GM18870 (cell line): ENCODE data around the gene SRRM1.
A peak's percentile ranks its signal among the peaks of the same experiment; 100 is the strongest.

Source experiments
- ATAC-seq: cut with Tn5 transposase; IDR thresholded peaks from one replicate; pipeline ENCODE4 v1.9.1; 2021; ENCODE audit warnings: moderate library complexity; ENCODE audit not compliant: unreplicated experiment

Gene SRRM1, protein sequence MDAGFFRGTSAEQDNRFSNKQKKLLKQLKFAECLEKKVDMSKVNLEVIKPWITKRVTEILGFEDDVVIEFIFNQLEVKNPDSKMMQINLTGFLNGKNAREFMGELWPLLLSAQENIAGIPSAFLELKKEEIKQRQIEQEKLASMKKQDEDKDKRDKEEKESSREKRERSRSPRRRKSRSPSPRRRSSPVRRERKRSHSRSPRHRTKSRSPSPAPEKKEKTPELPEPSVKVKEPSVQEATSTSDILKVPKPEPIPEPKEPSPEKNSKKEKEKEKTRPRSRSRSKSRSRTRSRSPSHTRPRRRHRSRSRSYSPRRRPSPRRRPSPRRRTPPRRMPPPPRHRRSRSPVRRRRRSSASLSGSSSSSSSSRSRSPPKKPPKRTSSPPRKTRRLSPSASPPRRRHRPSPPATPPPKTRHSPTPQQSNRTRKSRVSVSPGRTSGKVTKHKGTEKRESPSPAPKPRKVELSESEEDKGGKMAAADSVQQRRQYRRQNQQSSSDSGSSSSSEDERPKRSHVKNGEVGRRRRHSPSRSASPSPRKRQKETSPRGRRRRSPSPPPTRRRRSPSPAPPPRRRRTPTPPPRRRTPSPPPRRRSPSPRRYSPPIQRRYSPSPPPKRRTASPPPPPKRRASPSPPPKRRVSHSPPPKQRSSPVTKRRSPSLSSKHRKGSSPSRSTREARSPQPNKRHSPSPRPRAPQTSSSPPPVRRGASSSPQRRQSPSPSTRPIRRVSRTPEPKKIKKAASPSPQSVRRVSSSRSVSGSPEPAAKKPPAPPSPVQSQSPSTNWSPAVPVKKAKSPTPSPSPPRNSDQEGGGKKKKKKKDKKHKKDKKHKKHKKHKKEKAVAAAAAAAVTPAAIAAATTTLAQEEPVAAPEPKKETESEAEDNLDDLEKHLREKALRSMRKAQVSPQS

GRCh38 chr1:24642481-24643362 lies at the start of gene SRRM1:
Gene SRRM1 (plus strand): TSS chr1:24643302. CDS start chr1:24643327, 25 bp downstream.
- ATAC-seq = peak; percentile 78

- no peak for ATAC-seq
Measured at GRCh38 chr1:24594328-24594598, 48.8 kb upstream of the SRRM1 start.

GRCh38 chr1:24596401-24596880 lies 46.7 kb upstream of the SRRM1 start:
- ATAC-seq = no peak

- no peak for ATAC-seq
Measured at GRCh38 chr1:24599265-24599664, 43.8 kb upstream of the SRRM1 start.

GRCh38 chr1:24600551-24600950 lies 42.6 kb upstream of the SRRM1 start:
- no peak for ATAC-seq

DNA sequence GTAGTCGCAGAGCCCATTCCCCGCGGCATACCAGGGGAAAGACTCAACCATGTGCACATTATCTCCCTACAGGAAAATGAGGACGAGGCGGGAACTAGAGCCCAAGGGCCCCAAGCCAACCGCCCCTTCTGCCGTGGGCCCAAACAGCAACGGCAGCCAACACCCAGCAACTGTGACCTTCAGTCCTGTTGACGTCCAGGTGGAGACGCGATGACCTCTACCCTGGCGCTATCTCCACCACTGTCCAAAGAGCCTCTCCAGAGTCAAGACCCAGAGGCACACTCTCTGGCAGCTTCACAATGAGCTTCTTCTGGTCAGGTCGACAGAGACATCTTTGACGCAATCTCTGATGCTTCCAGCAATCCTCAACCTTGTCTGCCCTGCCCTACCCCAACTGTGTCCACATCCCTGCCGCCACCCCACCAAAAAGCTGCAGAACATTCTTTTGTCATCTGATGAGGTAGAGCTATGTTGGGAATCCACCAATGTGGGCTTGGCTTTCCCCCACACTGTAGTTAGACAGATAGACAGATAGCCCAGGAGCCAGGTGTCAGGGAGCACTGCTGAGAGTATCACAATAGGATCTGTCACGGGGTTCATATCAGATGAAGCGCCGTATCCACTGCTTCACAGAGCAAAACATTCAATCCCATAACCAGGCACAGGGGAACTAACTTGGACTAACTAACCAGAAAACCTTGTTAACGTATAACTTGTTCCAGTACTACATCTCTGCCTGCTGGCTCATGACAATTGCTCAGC lies 37.4 kb upstream of the SRRM1 start:
- no peak for ATAC-seq

DNA sequence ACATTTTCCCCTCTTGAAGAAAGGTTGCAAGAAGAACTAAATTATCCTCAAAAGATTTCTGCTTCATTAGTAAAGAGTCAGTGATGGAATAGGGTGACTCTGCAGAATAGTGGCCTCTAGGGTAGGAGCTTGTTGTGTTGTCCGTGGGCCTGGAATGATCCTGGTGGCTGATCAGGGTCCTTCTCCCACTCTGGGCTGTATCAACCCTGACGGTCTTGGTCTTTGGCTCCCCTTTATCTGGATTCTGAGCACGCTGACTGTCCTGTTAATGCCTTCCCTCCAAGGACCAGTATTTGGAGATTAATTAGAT lies 36.9 kb upstream of the SRRM1 start:
- ATAC-seq = no peak

GRCh38 chr1:24606621-24607020 lies 36.5 kb upstream of the SRRM1 start:
- no peak for ATAC-seq

DNA sequence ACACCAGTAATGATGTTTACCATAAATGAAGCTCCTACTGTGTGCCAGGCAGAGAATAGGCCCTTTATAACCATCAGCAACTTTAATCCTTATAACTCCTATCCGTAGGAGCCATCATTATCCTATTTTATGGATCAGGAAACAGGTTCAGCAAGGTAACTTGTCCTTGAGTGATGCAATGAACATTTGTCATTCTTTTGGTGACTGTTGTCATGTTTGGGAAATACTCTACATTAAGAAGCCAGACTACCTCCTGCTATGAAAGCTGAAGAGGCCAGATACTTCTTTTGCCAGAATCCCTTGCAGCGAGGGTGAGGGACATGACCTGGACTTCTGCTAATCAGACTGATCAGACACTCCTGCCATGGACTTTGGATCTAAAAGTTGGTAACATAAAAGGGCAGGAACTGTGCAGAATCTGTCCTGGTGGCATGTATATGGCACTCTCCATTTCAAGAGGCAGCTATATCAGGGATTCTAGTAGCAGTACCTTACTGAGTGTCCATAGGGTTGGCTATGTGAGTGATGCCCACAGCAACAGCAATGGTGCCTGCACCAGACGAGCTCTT lies 33.1 kb upstream of the SRRM1 start:
- ATAC-seq = no peak

DNA sequence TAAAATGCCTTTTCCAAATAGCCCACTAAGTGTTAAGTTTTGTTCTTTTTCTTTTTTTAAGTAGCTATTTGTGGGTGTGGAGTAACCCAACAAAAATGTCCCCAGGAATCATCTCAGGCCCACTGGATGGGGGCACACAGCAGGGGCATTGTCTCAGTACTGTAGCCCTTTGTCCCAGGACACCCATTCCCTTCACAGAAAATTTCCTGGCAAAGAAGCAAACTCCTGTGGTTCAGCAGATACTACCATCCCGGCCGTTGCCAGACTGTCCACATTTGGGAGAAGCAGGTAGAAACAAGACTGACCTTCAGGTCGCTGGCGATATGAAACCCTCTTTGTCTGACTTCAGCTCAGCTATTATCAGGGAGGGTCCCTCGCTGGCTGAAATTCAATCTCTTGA lies 23.7 kb upstream of the SRRM1 start:
- no peak for ATAC-seq

DNA sequence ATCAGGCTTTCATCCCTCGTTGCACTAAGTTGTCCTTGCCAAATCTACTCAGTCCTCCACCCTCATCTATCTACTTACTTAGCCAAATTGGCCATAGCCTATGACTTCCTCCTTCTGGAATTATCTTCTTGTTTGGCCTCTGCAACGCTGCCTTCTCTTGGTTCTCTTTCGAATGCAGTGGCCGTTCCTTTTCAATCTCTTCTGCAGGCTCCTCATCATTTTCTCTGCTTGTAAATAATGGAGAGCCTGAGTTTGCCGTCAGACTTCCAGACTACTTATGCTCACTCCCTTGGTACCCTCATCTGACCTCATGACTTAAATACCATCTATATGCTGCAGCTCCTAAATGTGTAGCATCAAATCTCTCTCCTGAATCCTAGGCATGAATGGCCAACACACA lies 22.4 kb upstream of the SRRM1 start:
- no peak for ATAC-seq

DNA sequence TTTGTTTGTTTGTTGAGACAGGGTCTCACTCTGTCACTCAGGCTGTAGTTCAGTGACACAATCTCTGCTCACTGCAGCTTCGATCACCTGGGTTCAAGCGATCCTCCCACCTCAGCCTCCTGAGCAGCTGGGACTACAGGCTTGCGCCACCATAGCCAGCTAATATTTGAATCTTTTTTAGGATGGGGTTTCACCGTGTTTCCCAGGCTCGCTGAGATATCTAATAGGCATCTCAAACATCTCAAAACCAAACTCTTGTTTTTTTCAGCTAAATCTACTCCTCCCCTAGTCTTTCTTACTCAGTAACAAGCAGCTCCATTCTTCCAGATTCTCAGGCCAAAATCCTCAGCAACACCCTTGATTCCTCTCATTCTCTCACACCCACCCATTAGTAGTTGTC lies 22.0 kb upstream of the SRRM1 start:
- no peak for ATAC-seq

GRCh38 chr1:24622218-24622617 lies 20.9 kb upstream of the SRRM1 start:
- no peak for ATAC-seq

- ATAC-seq = no peak
Measured at GRCh38 chr1:24632832-24633175, 10.3 kb upstream of the SRRM1 start.

- ATAC-seq = no peak
Measured at GRCh38 chr1:24635195-24635843, 7.8 kb upstream of the SRRM1 start.

DNA sequence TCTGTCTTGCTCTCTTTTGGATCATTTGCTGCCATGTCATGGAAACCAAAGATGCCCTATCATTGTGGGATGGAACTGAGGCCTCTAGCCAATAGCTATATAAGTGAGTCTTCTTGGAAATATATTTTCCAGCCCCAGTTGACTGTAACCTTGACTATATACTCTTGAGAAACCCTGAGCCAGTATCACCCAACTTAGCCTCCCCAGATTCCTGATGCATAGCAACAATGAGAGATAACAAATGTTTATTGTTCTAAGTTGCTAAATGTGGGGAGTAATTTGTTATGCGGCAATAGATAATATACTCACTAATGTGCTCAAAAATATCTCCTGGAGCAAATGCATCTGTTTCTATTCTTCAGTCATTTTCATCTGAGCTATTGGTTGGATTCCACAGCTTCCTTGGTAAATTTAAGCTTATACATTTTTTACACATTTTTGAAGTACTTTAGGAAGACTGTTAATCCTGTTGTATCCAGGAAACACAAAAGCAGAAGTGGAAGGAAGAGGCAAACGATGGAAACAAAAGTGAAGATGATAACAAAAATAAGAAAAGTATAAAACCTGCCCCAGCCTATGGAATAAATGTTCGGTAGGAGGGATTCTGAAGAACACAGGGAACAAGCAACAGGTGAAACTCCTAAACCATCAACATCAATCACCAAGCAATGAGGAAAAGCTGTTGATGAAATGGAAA lies 6.3 kb upstream of the SRRM1 start:
- no peak for ATAC-seq

- ATAC-seq = no peak
Measured at GRCh38 chr1:24639094-24639493, 4.0 kb upstream of the SRRM1 start.

DNA sequence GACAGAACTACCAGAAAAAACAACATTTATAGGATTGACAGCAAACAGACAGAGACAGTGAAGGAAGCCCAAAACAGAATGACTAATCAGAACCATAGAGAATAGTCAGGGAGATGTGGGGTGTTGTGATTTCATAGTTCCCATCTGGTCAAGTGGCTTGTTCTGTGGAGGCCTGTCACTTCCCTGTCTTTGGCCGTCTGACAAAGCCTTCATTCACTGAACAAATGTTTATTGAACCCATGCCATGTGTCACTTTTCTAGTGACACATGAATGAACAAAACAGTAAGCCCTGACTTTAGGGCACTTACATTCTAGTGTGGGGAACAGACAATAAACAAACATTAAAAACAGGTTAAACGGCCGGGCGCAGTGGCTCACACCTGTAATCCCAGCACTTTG lies 3.2 kb upstream of the SRRM1 start:
- no peak for ATAC-seq

DNA sequence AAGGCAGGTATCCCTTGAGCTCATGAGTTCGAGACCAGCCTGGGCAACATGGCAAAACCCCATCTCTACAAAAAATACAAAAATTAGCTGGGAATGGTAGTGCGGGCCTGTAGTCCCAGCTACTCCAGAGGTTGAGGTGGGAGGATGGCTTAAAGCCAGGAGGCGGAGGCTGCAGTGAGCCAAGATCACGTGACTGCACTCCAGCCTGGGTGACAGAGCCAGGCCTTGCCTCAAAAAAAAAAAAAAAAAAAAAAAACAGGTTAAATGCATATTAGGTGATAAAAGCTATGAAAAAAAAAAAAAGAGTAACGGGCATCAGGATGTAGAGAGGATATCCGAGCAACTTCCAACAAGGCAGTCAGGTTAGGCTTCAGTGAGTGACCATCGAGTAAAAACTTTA lies 2.8 kb upstream of the SRRM1 start:
- no peak for ATAC-seq
